ENCODE results near the gene BBS9. TPM values are rescaled to one million over a fixed set of nuclear protein-coding genes. Genes with fewer than 3 reads are reported as not detected.
A peak's percentile ranks its signal among the peaks of the same experiment; 100 is the strongest.

BBS9 gene
- total RNA-seq, 2 donors from 2014 or later = 23.0 to 28.6 TPM

- DNase-seq (ENCODE audit: low spot score) (no peak), ATAC-seq (ENCODE audit: insufficient number of reproducible peaks, low FRiP score, low read depth) (no peak)
- H3K27ac ChIP-seq = no peak overlapping the region
- no peaks in the 10 kb centered on the region for H3K27me3 ChIP-seq (replicated peaks; ENCODE audit: insufficient read depth)
- H3K4me3 ChIP-seq = no peak overlapping the region
- H3K9me3 ChIP-seq = no peaks in the 10 kb centered on the region
- no peaks in the 10 kb centered on the region for H3K4me1 ChIP-seq (ENCODE audit: control insufficient read depth in 1 of 2, low read depth in 2 of 2)
- peak; percentile 50 for TF ChIP-seq CTCF (IDR thresholded peaks at IDR 0.05)
- no peaks in the 10 kb centered on the region for H3K36me3 ChIP-seq
These were observed 114.0 kb downstream of the BBS9 start for GRCh38 chr7:33243319-33243881.

DNA sequence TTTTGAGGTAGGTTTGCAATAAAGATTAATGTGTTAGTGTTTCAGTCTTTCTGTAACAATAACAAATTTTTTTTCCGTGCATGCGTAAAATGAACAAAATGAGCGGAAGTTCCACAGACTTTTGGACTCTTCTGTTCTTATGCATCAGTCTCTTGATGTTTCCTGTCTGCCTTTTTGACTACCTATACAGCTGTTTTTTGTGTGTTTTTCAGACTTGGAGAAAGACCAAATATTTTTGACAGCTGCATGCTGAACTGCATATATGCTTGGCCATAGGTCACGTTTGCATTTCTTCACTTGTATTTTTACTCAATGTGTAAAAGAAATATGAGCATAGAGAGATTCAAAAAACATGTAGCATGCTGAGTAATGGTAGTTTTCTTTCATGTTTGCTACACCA, 119.3 kb downstream of the BBS9 start:
- DNase-seq (ENCODE audit: low spot score) (no peak), ATAC-seq (ENCODE audit: insufficient number of reproducible peaks, low FRiP score, low read depth) (no peak)

DNA sequence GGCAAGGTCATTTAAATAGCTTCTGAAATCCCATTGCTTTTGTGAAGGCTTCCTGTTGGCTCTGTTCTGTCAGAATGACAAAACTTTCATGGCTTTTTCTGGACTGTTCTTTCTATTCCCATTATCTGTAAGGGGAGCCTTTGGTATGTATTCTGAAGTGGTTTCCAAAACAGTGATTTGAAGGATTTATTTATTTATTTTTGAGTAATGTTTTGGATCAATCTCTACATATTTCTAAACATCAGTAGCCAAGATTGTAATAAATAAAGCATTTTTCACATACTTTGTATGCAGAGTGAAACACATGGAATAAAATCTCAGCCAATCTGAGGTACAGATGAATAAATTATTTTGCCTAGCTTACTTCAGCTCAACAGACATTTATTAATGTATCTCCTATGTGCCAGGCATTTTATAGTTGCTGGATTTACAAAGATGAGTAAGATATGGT, 121.1 kb downstream of the BBS9 start:
- H3K36me3 ChIP-seq = no peaks in the 10 kb centered on the region
- H3K27me3 ChIP-seq (replicated peaks; ENCODE audit: insufficient read depth) = no peaks in the 10 kb centered on the region
- H3K9me3 ChIP-seq = no peaks in the 10 kb centered on the region
- DNase-seq (ENCODE audit: low spot score) (no peak), ATAC-seq (ENCODE audit: insufficient number of reproducible peaks, low FRiP score, low read depth) (no peak)
- H3K4me3 ChIP-seq = no peak overlapping the region
- peaks cover 6 to 16% of the 10 kb centered on the region in 2 donors for H3K4me1 ChIP-seq (ENCODE audit: control insufficient read depth in 1 of 2, low read depth in 2 of 2)
- TF ChIP-seq CTCF (IDR thresholded peaks at IDR 0.05) = no peak
- no peak overlapping the region for H3K27ac ChIP-seq

More for the DNA sequence above, 119.3 kb downstream of the BBS9 start:
- H3K36me3 ChIP-seq = no peaks in the 10 kb centered on the region
- H3K4me3 ChIP-seq = no peak overlapping the region
- TF ChIP-seq CTCF (IDR thresholded peaks at IDR 0.05) = no peak
- no peak overlapping the region for H3K27ac ChIP-seq
- no peaks in the 10 kb centered on the region for H3K27me3 ChIP-seq (replicated peaks; ENCODE audit: insufficient read depth)
- no peaks in the 10 kb centered on the region for H3K9me3 ChIP-seq
- peaks cover 6 to 16% of the 10 kb centered on the region in 2 donors for H3K4me1 ChIP-seq (ENCODE audit: control insufficient read depth in 1 of 2, low read depth in 2 of 2)

- no peak for DNase-seq (ENCODE audit: low spot score)
- TF ChIP-seq CTCF (IDR thresholded peaks at IDR 0.05) = no peak
- H3K27ac ChIP-seq = no peak overlapping the region
- H3K27me3 ChIP-seq (replicated peaks; ENCODE audit: insufficient read depth) = no peaks in the 10 kb centered on the region
- ATAC-seq (ENCODE audit: insufficient number of reproducible peaks, low FRiP score, low read depth) = no peak
- H3K9me3 ChIP-seq = no peaks in the 10 kb centered on the region
- H3K36me3 ChIP-seq = no peaks in the 10 kb centered on the region
- no peak overlapping the region for H3K4me3 ChIP-seq
- H3K4me1 ChIP-seq (ENCODE audit: control insufficient read depth in 1 of 2, low read depth in 2 of 2) = peaks cover 6 to 16% of the 10 kb centered on the region in 2 donors
These were observed 121.9 kb downstream of the BBS9 start for GRCh38 chr7:33251301-33251700.

- DNase-seq (ENCODE audit: low spot score) (no peak), ATAC-seq (ENCODE audit: insufficient number of reproducible peaks, low FRiP score, low read depth) (no peak)
- Histone ChIP-seq H3K27me3 (replicated peaks; ENCODE audit: insufficient read depth) (no peaks in the 10 kb centered on the region), H3K4me3 (no peak overlapping the region), H3K27ac (no peak overlapping the region), H3K4me1 (ENCODE audit: control insufficient read depth in 1 of 2, low read depth in 2 of 2) (no peaks in the 10 kb centered on the region), H3K36me3 (no peaks in the 10 kb centered on the region), H3K9me3 (no peaks in the 10 kb centered on the region)
- no peak for TF ChIP-seq CTCF (IDR thresholded peaks at IDR 0.05)
These were observed 129.2 kb downstream of the BBS9 start for GRCh38 chr7:33258491-33258951.

All from thoracic aorta (tissue), 2 donors.